Measurements from ENCODE around the gene TAAR5. TPM values are rescaled to one million over a fixed set of nuclear protein-coding genes. Genes with fewer than 3 reads are reported as not detected.
A peak's percentile ranks its signal among the peaks of the same experiment; 100 is the strongest.
"Not testable (repeated sequence)": the region's sequence is repeated elsewhere in the genome, so short reads cannot be mapped to it uniquely, and the experiment has no call there.

Gene TAAR5, protein sequence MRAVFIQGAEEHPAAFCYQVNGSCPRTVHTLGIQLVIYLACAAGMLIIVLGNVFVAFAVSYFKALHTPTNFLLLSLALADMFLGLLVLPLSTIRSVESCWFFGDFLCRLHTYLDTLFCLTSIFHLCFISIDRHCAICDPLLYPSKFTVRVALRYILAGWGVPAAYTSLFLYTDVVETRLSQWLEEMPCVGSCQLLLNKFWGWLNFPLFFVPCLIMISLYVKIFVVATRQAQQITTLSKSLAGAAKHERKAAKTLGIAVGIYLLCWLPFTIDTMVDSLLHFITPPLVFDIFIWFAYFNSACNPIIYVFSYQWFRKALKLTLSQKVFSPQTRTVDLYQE
- not detected in 2 replicates for total RNA-seq

DNA sequence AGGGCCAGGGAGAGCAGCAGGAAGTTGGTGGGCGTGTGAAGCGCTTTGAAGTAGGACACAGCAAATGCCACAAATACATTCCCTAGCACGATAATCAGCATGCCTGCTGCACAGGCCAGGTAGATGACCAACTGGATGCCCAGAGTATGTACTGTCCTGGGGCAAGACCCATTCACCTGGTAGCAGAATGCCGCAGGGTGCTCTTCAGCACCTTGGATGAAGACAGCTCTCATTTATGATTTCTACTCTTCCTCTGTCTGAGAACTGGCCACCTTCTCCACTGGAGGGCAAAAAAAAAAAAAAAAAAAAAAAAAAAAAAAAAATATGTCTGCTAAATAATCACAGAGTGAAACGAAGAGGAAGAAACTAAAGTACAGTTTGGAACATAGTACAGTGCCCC, at the start of gene TAAR5:
TSS of gene TAAR5 (minus strand) at position 288 of the 400 bp plus-strand sequence. CDS start at position 233, 55 bp downstream.
- no peaks in the 10 kb centered on the region for H3K36me3 Mint-ChIP-seq (ENCODE audit: low read depth)
- intact Hi-C loops (cut with micrococcal nuclease): no loop called here
- H3K9me3 Mint-ChIP-seq: no peaks in the 10 kb centered on the region
- peaks cover 8% of the 10 kb centered on the region for H3K27me3 Mint-ChIP-seq (ENCODE audit: low read depth)
- no peaks in the 10 kb centered on the region for H3K4me1 Mint-ChIP-seq (ENCODE audit: low read depth)
- no peak within 1 kb of the TSS for H3K27ac Mint-ChIP-seq
- no peak within 1 kb of the TSS for H3K4me3 Mint-ChIP-seq (ENCODE audit: low read depth)
- DNase-seq (ENCODE audit: low spot score): no peak

DNA sequence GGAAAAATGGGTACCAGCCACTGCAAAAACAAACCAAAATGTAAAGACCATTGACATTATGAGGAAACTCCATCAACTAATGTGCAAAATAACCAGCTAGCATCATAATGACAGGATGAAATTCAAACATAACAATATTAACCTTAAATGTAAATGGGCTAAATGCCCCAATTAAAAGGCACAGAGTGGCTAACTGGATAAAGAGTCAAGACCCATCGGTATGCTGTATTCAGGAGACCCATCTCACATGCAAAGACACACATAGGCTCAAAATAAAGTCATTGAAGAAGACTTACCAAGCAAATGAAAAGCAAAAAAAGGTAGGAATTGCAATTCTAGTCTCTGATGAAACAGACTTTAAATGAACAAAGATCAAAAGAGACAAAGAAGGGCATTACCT, 47.6 kb upstream of the TAAR5 start:
- peaks cover 32% of the 10 kb centered on the region for H3K27me3 Mint-ChIP-seq (ENCODE audit: low read depth)
- H3K4me3 Mint-ChIP-seq (ENCODE audit: low read depth); H3K4me1 Mint-ChIP-seq (ENCODE audit: low read depth); DNase-seq (ENCODE audit: low spot score); intact Hi-C loops (cut with micrococcal nuclease); H3K9me3 Mint-ChIP-seq; H3K27ac Mint-ChIP-seq; H3K36me3 Mint-ChIP-seq (ENCODE audit: low read depth): not testable (repeated sequence)

DNA sequence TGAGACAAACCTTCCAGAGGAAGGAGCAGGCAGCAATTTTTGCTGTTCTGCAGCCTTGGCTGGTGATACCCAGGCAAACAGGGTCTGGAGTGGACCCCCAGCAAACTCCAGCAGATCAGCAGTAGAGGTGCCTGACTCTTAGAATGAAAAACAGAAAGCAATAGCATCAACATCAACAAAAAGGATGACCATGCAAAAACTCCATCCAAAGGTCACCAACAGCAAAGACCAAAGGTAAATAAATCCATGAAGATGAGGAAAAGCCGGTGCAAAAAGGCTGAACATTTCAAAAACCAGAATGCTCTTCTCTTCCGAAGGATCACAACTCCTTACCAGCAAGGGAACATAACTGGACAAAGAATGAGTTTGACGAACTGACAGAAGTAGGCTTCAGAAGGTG, 46.4 kb upstream of the TAAR5 start:
- H3K9me3 Mint-ChIP-seq; H3K4me3 Mint-ChIP-seq (ENCODE audit: low read depth); DNase-seq (ENCODE audit: low spot score); H3K27ac Mint-ChIP-seq; intact Hi-C loops (cut with micrococcal nuclease); H3K4me1 Mint-ChIP-seq (ENCODE audit: low read depth); H3K36me3 Mint-ChIP-seq (ENCODE audit: low read depth): not testable (repeated sequence)
- H3K27me3 Mint-ChIP-seq (ENCODE audit: low read depth): peaks cover 32% of the 10 kb centered on the region

DNA sequence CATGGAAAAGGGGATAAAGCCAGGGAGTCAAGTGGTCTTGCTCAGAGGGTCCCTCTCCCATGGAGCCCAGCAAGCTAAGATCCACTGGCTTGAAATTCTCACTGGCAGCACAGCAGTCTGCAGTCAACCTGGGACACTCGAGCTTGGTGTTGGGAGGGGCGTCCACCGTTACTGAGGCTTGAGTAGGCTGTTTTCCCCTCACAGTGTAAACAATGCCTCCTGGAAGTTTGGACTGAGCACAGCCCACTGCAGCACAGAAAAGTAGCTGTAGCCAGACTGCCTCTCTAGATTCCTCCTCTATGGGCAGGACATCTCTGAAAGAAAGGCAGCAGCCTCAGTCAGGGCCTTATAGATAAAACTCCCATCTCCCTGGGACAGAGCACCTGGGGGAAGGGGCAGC, 45.7 kb upstream of the TAAR5 start:
- H3K4me1 Mint-ChIP-seq (ENCODE audit: low read depth); intact Hi-C loops (cut with micrococcal nuclease); H3K36me3 Mint-ChIP-seq (ENCODE audit: low read depth); H3K9me3 Mint-ChIP-seq; DNase-seq (ENCODE audit: low spot score); H3K27ac Mint-ChIP-seq; H3K4me3 Mint-ChIP-seq (ENCODE audit: low read depth): not testable (repeated sequence)
- peaks cover 31% of the 10 kb centered on the region for H3K27me3 Mint-ChIP-seq (ENCODE audit: low read depth)

DNA sequence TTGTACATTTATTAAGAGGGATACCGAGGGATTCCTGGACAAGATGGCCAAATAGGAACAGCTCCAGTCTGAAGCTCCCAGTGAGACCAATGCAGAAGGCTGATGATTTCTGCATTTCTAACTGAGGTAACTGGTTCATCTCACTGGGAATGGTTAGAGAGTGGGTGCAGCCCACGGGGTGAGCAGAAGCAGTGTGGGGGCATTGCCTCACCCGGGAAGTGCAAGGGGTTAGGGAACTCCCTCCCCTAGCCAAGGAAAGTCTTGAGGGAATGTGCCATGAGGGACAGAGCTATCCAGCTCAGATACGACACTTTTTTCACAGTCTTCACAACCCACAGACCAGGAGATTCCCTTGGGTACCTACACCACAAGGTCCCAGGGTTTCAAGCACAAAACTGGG, 45.3 kb upstream of the TAAR5 start:
- Mint-ChIP-seq H3K27ac (no peak overlapping the region), H3K4me1 (ENCODE audit: low read depth) (no peaks in the 10 kb centered on the region), H3K36me3 (ENCODE audit: low read depth) (no peaks in the 10 kb centered on the region), H3K9me3 (no peaks in the 10 kb centered on the region), H3K4me3 (ENCODE audit: low read depth) (no peak overlapping the region), H3K27me3 (ENCODE audit: low read depth) (peaks cover 29% of the 10 kb centered on the region)
- intact Hi-C loops (cut with micrococcal nuclease): no loop called here
- DNase-seq (ENCODE audit: low spot score): no peak

DNA sequence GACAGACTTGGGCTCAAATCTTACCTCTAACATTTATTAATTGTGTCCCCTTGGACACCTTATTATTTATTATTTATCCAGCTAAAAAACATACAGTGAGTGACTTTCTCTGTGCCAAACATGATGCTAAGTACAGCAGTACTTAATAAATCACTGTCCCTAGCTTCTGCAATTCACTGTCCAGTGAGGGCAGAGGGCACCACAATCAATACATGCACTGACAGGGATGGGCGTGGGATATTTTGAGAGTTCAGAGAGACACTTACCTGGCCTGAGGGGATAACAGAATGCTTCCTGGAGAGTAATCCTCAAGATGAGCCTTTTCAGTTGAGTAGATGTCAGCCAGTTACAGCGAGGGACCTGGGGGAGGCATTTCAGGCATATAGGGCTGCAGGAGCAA, 43.8 kb upstream of the TAAR5 start:
- Mint-ChIP-seq H3K4me3 (ENCODE audit: low read depth) (no peak overlapping the region), H3K27me3 (ENCODE audit: low read depth) (peaks cover 30% of the 10 kb centered on the region), H3K9me3 (peaks cover 2% of the 10 kb centered on the region), H3K36me3 (ENCODE audit: low read depth) (no peaks in the 10 kb centered on the region), H3K27ac (no peak overlapping the region), H3K4me1 (ENCODE audit: low read depth) (no peaks in the 10 kb centered on the region)
- intact Hi-C loops (cut with micrococcal nuclease): no loop called here
- no peak for DNase-seq (ENCODE audit: low spot score)

DNA sequence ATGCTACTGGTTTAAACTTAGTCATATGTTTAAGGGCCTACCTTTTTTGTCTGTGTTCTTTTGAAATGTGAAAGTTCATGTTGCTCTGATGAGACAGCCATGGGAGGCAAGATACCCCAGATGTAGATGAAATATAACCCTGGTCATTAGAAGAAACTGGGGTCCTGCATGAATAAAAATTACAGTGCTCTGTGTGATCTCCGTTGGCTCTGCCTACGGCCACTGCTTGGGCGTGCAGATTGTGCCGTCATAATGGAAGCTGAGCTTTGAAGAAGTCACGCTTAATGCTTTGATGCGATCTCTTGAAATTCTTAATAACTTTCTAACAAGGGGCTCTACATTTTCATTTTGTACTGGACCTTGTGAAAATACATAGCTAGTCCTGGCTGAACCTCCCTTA, 34.6 kb upstream of the TAAR5 start, which contains the start of gene TAAR2:
TSS of gene TAAR2 (minus strand) at position 101 of the 400 bp plus-strand sequence. CDS start at position 101, 0 bp downstream.
- no peak within 1 kb of the TSS for H3K27ac Mint-ChIP-seq
- peaks cover 4% of the 10 kb centered on the region for H3K9me3 Mint-ChIP-seq

DNA sequence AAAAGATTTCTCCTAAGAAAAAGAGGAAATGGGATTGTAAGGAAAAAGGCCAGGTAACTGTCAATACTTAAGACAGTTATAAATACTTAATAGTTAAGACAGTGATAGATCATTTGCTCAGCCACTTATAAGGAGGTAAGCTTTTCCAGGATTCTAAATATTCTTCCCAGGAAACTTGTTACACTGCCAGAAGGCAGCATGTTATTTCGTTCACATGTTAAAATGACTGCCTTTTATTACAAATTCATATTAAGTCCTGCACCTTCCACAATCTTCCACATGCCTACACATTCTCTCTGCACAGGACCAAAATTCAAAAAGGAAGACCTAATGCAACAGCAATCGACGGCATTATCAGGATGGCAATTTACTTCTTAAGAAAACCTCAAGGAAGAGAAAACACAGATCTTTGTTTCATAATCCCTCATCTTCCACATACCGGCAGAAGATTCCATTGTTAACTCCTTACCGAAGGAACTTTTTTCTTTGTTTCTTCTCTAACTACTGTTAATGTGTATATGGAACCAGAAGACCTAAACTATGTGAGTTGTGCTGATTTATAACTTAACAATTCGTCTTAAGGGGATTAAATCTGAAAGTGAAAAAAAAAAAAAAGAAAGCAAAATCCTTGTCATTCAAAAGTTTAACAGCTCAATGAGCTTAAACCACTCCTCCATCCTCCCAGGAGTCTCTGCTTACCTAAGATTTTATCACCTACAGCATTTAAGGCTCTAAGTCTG, 33.7 kb upstream of the TAAR5 start:
- intact Hi-C loops (cut with micrococcal nuclease): no loop called here
- H3K27ac Mint-ChIP-seq: no peak overlapping the region
- peaks cover 27% of the 10 kb centered on the region for H3K27me3 Mint-ChIP-seq (ENCODE audit: low read depth)

More for the DNA sequence above, 34.6 kb upstream of the TAAR5 start, which contains the start of gene TAAR2:
- no peaks in the 10 kb centered on the region for H3K36me3 Mint-ChIP-seq (ENCODE audit: low read depth)
- H3K4me3 Mint-ChIP-seq (ENCODE audit: low read depth): no peak within 1 kb of the TSS
- intact Hi-C loops (cut with micrococcal nuclease): no loop called here
- H3K27me3 Mint-ChIP-seq (ENCODE audit: low read depth): peaks cover 26% of the 10 kb centered on the region
- DNase-seq (ENCODE audit: low spot score): no peak
- no peaks in the 10 kb centered on the region for H3K4me1 Mint-ChIP-seq (ENCODE audit: low read depth)

DNA sequence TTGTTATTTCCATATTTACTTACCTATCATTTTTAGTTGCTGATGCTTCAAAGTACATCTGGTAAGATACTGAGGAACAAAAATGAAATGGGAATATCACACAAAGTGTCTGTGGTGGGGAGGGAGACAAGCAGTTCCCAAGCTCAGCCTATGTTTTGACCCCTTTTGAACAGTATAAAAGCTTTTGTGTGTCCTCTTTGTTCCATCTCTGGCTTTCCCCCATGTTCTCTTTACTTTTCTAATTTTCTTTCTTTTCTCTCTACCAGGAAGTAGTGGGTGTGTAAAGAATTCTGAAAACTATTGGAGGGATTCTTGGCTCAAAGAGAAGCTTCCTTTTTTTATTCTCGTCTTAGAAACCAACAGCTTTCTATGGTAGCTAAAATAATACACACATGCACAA, 27.1 kb upstream of the TAAR5 start:
- peaks cover 3% of the 10 kb centered on the region for H3K4me1 Mint-ChIP-seq (ENCODE audit: low read depth)
- H3K9me3 Mint-ChIP-seq: no peaks in the 10 kb centered on the region
- H3K36me3 Mint-ChIP-seq (ENCODE audit: low read depth): no peaks in the 10 kb centered on the region
- DNase-seq (ENCODE audit: low spot score): no peak
- H3K27ac Mint-ChIP-seq: no peak overlapping the region
- H3K4me3 Mint-ChIP-seq (ENCODE audit: low read depth): no peak overlapping the region
- H3K27me3 Mint-ChIP-seq (ENCODE audit: low read depth): peaks cover 17% of the 10 kb centered on the region
- intact Hi-C loops (cut with micrococcal nuclease): no loop called here

More for the DNA sequence above, 33.7 kb upstream of the TAAR5 start:
- H3K4me1 Mint-ChIP-seq (ENCODE audit: low read depth): no peaks in the 10 kb centered on the region
- peaks cover under 1% of the 10 kb centered on the region for H3K9me3 Mint-ChIP-seq
- no peak for DNase-seq (ENCODE audit: low spot score)
- no peaks in the 10 kb centered on the region for H3K36me3 Mint-ChIP-seq (ENCODE audit: low read depth)
- no peak overlapping the region for H3K4me3 Mint-ChIP-seq (ENCODE audit: low read depth)

DNA sequence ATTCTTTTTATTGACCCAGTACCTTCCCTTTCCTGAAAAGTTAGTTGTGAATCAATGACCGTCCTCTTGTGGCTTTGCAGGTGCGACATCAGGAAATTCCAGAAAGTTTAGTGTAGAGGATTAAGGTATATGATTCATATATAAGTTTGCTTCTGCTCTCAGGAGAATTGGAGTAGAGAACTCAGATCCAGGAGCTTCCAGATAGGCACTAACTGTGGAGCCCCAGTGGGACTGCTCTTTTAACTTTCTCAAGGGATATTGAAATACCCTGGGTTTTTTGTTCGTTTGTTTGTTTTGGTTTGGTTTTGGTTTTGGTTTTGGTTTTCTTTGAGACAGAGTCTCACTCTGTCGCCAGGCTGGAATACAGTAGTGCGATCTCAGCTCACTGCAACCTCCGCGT, 25.0 kb upstream of the TAAR5 start:
- Mint-ChIP-seq H3K27ac (no peak overlapping the region), H3K4me1 (ENCODE audit: low read depth) (peaks cover 3% of the 10 kb centered on the region), H3K9me3 (no peaks in the 10 kb centered on the region), H3K27me3 (ENCODE audit: low read depth) (peaks cover 12% of the 10 kb centered on the region), H3K36me3 (ENCODE audit: low read depth) (no peaks in the 10 kb centered on the region), H3K4me3 (ENCODE audit: low read depth) (peak overlapping the region; percentile 28)
- no peak for DNase-seq (ENCODE audit: low spot score)
- intact Hi-C loops (cut with micrococcal nuclease): no loop called here

DNA sequence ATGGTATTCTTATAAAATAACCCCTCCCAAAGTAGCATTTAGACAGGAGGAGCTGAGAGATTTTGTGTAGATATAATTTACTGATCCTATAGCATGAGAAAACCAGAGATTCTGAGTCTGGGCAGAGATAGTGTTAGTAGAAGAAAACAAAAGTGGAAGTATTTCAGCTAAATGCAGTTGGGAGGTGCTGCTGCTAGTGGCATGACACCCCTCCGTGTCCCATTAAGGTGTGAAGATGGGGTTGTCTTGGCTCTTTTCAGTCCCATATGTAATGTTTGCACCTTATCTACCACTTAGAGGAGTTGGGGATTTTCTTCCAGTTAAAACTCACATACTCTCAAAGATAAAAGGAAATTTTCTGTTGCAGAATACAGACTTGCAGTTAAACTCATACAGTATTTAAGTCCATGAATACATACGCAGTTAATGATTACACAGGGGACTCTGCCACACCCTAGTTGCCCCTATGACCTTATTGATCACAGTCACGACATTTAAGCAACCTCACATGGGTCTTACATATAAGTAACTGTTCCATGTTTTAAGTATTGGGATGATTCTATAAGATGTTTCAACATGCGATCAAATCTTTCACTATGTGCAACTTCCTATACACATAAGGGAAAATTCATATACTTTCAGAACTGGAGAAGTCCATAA, 23.0 kb upstream of the TAAR5 start:
- Mint-ChIP-seq H3K27ac (no peak overlapping the region), H3K9me3 (no peaks in the 10 kb centered on the region), H3K36me3 (ENCODE audit: low read depth) (no peaks in the 10 kb centered on the region), H3K27me3 (ENCODE audit: low read depth) (peaks cover 8% of the 10 kb centered on the region), H3K4me3 (ENCODE audit: low read depth) (no peak overlapping the region), H3K4me1 (ENCODE audit: low read depth) (peaks cover 3% of the 10 kb centered on the region)
- DNase-seq (ENCODE audit: low spot score): no peak
- intact Hi-C loops (cut with micrococcal nuclease): no loop called here

DNA sequence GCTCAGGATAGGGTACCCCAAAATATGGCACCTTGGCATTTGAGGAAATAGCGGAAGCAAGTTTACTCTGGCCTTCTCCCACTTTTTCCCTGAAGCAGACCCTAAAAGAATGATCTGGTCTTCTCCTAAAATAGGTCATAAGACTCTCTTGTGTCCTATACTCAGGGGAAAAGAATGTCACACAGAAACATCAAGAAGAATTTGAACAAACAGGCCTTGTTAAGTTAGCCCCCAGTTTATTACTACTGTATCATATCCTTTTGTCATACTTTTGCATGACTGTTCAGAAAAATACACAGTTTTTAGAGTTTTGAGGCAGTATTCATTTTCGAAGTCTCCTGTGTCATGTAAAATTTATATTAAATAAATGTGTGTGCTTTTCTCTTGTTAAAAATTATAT, 22.1 kb upstream of the TAAR5 start:
- Mint-ChIP-seq H3K36me3 (ENCODE audit: low read depth) (no peaks in the 10 kb centered on the region), H3K27me3 (ENCODE audit: low read depth) (peaks cover 8% of the 10 kb centered on the region), H3K4me1 (ENCODE audit: low read depth) (peaks cover 3% of the 10 kb centered on the region), H3K4me3 (ENCODE audit: low read depth) (no peak overlapping the region), H3K9me3 (no peaks in the 10 kb centered on the region), H3K27ac (no peak overlapping the region)
- DNase-seq (ENCODE audit: low spot score): no peak
- intact Hi-C loops (cut with micrococcal nuclease): no loop called here
